HEK293T (cell line): ENCODE measurements around the gene TUB.

Experiments
- BHLHE40 ChIP-seq: fragments of 450-650 bp; IDR thresholded peaks from 2 replicates; pipeline ENCODE4 v1.6.1; 2016; ENCODE audit warnings: mild to moderate bottlenecking, moderate library complexity, borderline replicate concordance
- CTBP1 ChIP-seq: fragments of 450-650 bp; IDR thresholded peaks from 2 replicates; pipeline ENCODE4 v1.6.1; 2016; ENCODE audit warnings: borderline replicate concordance
- FOXA1 ChIP-seq: fragments of 450-650 bp; IDR thresholded peaks from 2 replicates; pipeline ENCODE4 v1.6.1; 2016; ENCODE audit warnings: mild to moderate bottlenecking
- HDGF ChIP-seq: fragments of 450-650 bp; IDR thresholded peaks from 2 replicates; pipeline ENCODE4 v1.6.1; 2017; ENCODE audit warnings: antibody characterized with exemption, borderline replicate concordance
- ZNF384 ChIP-seq: fragments of 450-650 bp; IDR thresholded peaks from 2 replicates; pipeline ENCODE4 v1.6.1; 2016

GRCh38 chr11:8080674-8081590, at the start of gene TUB:
- no peak for TF ChIP-seq BHLHE40
- TF ChIP-seq ZNF384: no peak
- TF ChIP-seq CTBP1: no peak
- no peak for TF ChIP-seq HDGF
- TF ChIP-seq FOXA1: no peak
